PC-3 (cell line): Measurements from ENCODE around the gene ANAPC10.

Experiments used
- CTCF ChIP-seq: fragments of 300-600 bp; sonication (generic); conservative IDR thresholded peaks from 2 replicates; pipeline ENCODE4 v1.5.1; 2017; ENCODE audit warnings: antibody characterized with exemption, low read depth, mild to moderate bottlenecking, low read length
- EZH2 ChIP-seq: fragments of 300-600 bp; sonication (generic); IDR thresholded peaks from one replicate; pipeline ENCODE4 v1.6.1; 2017; ENCODE audit warnings: antibody characterized with exemption, mild to moderate bottlenecking, low read length; ENCODE audit not compliant: unreplicated experiment

GRCh38 chr4:144948009-144948408 lies 150.0 kb downstream of the ANAPC10 start:
- no peak for TF ChIP-seq CTCF
- no peak for TF ChIP-seq EZH2
